ENCODE measurements around the gene LIMK2. TPM values are rescaled to one million over a fixed set of nuclear protein-coding genes. Genes with fewer than 3 reads are reported as not detected.

Gene LIMK2
- total and polyA plus RNA-seq, 9 of the 15 experiments (the other 6 are each of a cell fraction or from before 2014, with no cell fraction given): 1.1 to 14.5 (median 8.5) TPM

DNA sequence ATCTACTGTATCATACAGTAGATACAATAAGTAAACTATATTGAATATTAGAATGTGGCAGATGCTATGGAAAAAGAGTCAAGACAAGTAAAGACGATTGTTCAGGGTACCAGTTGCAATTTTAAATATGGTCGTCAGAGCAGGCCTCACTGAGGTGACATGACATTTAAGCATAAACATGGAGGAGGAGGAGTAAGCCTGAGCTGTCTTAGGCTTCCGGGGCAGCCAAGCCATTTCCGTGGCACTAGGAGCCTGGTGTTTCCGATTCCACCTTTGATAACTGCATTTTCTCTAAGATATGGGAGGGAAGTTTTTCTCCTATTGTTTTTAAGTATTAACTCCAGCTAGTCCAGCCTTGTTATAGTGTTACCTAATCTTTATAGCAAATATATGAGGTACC lies 65.6 kb downstream of the LIMK2 start:
- ChIA-PET POLR2A (interaction anchor here (1.5 kb wide), 1 partner anchor 13 kb away, joined by 4 read pairs; no protein-coding TSS in a partner anchor), CTCF (ENCODE audit: low intra/inter-chr PET ratio) (no interaction called here)
- WGBS (ENCODE audit: insufficient coverage, low coverage, missing lambda C conversion rate): 53% methylated on average over 5 of the region's 5 CpGs
- no peaks in the 10 kb centered on the region for H3K79me2 ChIP-seq (ENCODE audit: control insufficient read depth, insufficient read depth, low read length)
- H3K4me2 ChIP-seq (ENCODE audit: insufficient read depth, low read length): no peak overlapping the region
- intact Hi-C loops (cut with micrococcal nuclease): no loop called here
- H3K9ac ChIP-seq (ENCODE audit: insufficient read depth in 1 of 2, low read depth in 2 of 2, low read length in 2 of 2): no peak overlapping the region
- ATAC-seq (no peak), FAIRE-seq (no peak), DNase-seq (ENCODE audit: extremely low read depth in 1 of 4, low spot score in 3 of 4) (no peak)
- no peaks in the 10 kb centered on the region for H3K9me3 ChIP-seq (replicated peaks; ENCODE audit: control insufficient read depth, insufficient read depth, low read depth, low read length)
- no peaks in the 10 kb centered on the region for H3K9me1 ChIP-seq (ENCODE audit: control insufficient read depth, insufficient read depth, low read length)
- H3K27ac ChIP-seq (ENCODE audit: extremely low read depth, low read depth, low read length): no peak overlapping the region
- in situ Hi-C loops (cut with MboI): no loop called here
- H2AFZ ChIP-seq (ENCODE audit: low read depth, low read length): no peak overlapping the region
- H3K36me3 ChIP-seq (ENCODE audit: control insufficient read depth, insufficient read depth, low read length): peaks cover 20% of the 10 kb centered on the region; the same call in 2 of the 3 replicates
- H4K20me1 ChIP-seq (replicated peaks; ENCODE audit: control insufficient read depth, insufficient read depth, low read length): no peaks in the 10 kb centered on the region
- 0 out of 5 replicates have a peak, but pooled peaks cover 0 to 2% of the 10 kb centered on the region in 2 experiments for H3K4me1 ChIP-seq (replicated peaks in 1 of 2; ENCODE audit: control insufficient read depth in 2 of 2, insufficient read depth in 2 of 2, low read length in 2 of 2)
- BruUV-seq (replicated peaks): no TSS peak
- no peak overlapping the region for H3K4me3 ChIP-seq
- H3K27me3 ChIP-seq (ENCODE audit: control insufficient read depth in 2 of 2, insufficient read depth in 2 of 2, low read length in 2 of 2): no peaks in the 10 kb centered on the region
- TF ChIP-seq MCM5 (IDR thresholded peaks at IDR 0.05; ENCODE audit: low read depth) (no peak), PCBP2 (IDR thresholded peaks at IDR 0.05; ENCODE audit: low read depth, low read length, poor library complexity, severe bottlenecking) (no peak), CBX1 (IDR thresholded peaks at IDR 0.05; ENCODE audit: low read depth) (no peak), NFRKB (IDR thresholded peaks at IDR 0.05; ENCODE audit: low read depth) (no peak), BHLHE40 (IDR thresholded peaks at IDR 0.05; ENCODE audit: low read length) (no peak), XRCC3 (IDR thresholded peaks at IDR 0.05) (no peak), GATAD2A (IDR thresholded peaks at IDR 0.05) (no peak), JUNB (CRISPR knock-in tag; conservative IDR thresholded peaks at IDR 0.05) (no peak)
- TF ChIP-seq, protein P1, sequence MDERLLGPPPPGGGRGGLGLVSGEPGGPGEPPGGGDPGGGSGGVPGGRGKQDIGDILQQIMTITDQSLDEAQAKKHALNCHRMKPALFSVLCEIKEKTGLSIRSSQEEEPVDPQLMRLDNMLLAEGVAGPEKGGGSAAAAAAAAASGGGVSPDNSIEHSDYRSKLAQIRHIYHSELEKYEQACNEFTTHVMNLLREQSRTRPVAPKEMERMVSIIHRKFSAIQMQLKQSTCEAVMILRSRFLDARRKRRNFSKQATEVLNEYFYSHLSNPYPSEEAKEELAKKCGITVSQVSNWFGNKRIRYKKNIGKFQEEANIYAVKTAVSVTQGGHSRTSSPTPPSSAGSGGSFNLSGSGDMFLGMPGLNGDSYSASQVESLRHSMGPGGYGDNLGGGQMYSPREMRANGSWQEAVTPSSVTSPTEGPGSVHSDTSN (CRISPR knock-in tag; IDR thresholded peaks at IDR 0.05; ENCODE audit: low read depth): no peak
- TF ChIP-seq, protein P1 (tag; conservative IDR thresholded peaks at IDR 0.05; ENCODE audit: low read depth): no peak
- TF ChIP-seq, protein P2, sequence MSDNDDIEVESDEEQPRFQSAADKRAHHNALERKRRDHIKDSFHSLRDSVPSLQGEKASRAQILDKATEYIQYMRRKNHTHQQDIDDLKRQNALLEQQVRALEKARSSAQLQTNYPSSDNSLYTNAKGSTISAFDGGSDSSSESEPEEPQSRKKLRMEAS (CRISPR knock-in tag; IDR thresholded peaks at IDR 0.05): no peak
- TF ChIP-seq, protein P3, sequence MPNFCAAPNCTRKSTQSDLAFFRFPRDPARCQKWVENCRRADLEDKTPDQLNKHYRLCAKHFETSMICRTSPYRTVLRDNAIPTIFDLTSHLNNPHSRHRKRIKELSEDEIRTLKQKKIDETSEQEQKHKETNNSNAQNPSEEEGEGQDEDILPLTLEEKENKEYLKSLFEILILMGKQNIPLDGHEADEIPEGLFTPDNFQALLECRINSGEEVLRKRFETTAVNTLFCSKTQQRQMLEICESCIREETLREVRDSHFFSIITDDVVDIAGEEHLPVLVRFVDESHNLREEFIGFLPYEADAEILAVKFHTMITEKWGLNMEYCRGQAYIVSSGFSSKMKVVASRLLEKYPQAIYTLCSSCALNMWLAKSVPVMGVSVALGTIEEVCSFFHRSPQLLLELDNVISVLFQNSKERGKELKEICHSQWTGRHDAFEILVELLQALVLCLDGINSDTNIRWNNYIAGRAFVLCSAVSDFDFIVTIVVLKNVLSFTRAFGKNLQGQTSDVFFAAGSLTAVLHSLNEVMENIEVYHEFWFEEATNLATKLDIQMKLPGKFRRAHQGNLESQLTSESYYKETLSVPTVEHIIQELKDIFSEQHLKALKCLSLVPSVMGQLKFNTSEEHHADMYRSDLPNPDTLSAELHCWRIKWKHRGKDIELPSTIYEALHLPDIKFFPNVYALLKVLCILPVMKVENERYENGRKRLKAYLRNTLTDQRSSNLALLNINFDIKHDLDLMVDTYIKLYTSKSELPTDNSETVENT (CRISPR knock-in tag; IDR thresholded peaks at IDR 0.05): no peak
- TF ChIP-seq, protein P4, sequence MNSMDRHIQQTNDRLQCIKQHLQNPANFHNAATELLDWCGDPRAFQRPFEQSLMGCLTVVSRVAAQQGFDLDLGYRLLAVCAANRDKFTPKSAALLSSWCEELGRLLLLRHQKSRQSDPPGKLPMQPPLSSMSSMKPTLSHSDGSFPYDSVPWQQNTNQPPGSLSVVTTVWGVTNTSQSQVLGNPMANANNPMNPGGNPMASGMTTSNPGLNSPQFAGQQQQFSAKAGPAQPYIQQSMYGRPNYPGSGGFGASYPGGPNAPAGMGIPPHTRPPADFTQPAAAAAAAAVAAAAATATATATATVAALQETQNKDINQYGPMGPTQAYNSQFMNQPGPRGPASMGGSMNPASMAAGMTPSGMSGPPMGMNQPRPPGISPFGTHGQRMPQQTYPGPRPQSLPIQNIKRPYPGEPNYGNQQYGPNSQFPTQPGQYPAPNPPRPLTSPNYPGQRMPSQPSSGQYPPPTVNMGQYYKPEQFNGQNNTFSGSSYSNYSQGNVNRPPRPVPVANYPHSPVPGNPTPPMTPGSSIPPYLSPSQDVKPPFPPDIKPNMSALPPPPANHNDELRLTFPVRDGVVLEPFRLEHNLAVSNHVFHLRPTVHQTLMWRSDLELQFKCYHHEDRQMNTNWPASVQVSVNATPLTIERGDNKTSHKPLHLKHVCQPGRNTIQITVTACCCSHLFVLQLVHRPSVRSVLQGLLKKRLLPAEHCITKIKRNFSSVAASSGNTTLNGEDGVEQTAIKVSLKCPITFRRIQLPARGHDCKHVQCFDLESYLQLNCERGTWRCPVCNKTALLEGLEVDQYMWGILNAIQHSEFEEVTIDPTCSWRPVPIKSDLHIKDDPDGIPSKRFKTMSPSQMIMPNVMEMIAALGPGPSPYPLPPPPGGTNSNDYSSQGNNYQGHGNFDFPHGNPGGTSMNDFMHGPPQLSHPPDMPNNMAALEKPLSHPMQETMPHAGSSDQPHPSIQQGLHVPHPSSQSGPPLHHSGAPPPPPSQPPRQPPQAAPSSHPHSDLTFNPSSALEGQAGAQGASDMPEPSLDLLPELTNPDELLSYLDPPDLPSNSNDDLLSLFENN (IDR thresholded peaks at IDR 0.05; ENCODE audit: low read depth in 2 of 2, low read length in 2 of 2): no peak

Measured in K562 (cell line).